NCI-H1417 (cell line): Measurements from ENCODE around the gene ACER1.
"Not testable (repeated sequence)": the region's sequence is repeated elsewhere in the genome, so short reads cannot be mapped to it uniquely, and the experiment has no call there.

Source experiments
- DNase-seq, 3 experiments: peaks; one replicate each; lab custom pipeline; 2025; lab: John Stamatoyannopoulos, UW

The ACER1 gene

GRCh38 chr19:6355321-6356040, 22.1 kb upstream of the ACER1 start:
- DNase-seq: not testable (repeated sequence)

- no peak for DNase-seq
These were observed 20.8 kb upstream of the ACER1 start for GRCh38 chr19:6354098-6354674.

- DNase-seq: no peak
These were observed 19.2 kb upstream of the ACER1 start for GRCh38 chr19:6352381-6353165.

GRCh38 chr19:6350688-6351087, 17.3 kb upstream of the ACER1 start:
- DNase-seq: no peak

- DNase-seq: not testable (repeated sequence)
These were observed 15.9 kb upstream of the ACER1 start for GRCh38 chr19:6349271-6349670.

- DNase-seq: no peak
These were observed 10.1 kb upstream of the ACER1 start for GRCh38 chr19:6343462-6343861.

GRCh38 chr19:6340493-6341201, 7.2 kb upstream of the ACER1 start:
- DNase-seq: no peak

- no peak for DNase-seq
These were observed 1.3 kb upstream of the ACER1 start for GRCh38 chr19:6334490-6335285.

GRCh38 chr19:6326815-6327214, 6.6 kb downstream of the ACER1 start:
- DNase-seq: no peak

GRCh38 chr19:6325614-6326013, 7.8 kb downstream of the ACER1 start:
- DNase-seq: no peak

- no peak for DNase-seq
These were observed 8.7 kb downstream of the ACER1 start for GRCh38 chr19:6324757-6325156.

- DNase-seq: no peak
These were observed 11.1 kb downstream of the ACER1 start for GRCh38 chr19:6322284-6322683.

- DNase-seq: no peak
These were observed 14.0 kb downstream of the ACER1 start for GRCh38 chr19:6319376-6319775.

GRCh38 chr19:6318772-6319171, 14.6 kb downstream of the ACER1 start:
- DNase-seq: no peak

GRCh38 chr19:6315646-6316045, 17.8 kb downstream of the ACER1 start:
- DNase-seq: not testable (repeated sequence)

GRCh38 chr19:6313398-6313969, 19.9 kb downstream of the ACER1 start:
- no peak for DNase-seq

GRCh38 chr19:6312018-6312417, 21.4 kb downstream of the ACER1 start:
- no peak for DNase-seq

GRCh38 chr19:6298413-6298812, 35.0 kb downstream of the ACER1 start:
- DNase-seq: no peak

- DNase-seq: no peak
These were observed 36.2 kb downstream of the ACER1 start for GRCh38 chr19:6297202-6297601.

- DNase-seq: peak in 2 of 3 experiments; percentile 12 to 27
These were observed 41.4 kb downstream of the ACER1 start for GRCh38 chr19:6292006-6292405.

- DNase-seq: no peak
These were observed 44.7 kb downstream of the ACER1 start for GRCh38 chr19:6288737-6289136.
